Kidney (tissue), 14 donors: ENCODE measurements around the gene CHD1. TPM values are rescaled to one million over a fixed set of nuclear protein-coding genes. Genes with fewer than 3 reads are reported as not detected.

Source experiments
- DNase-seq, 5 donors: peaks; one replicate each; pipeline ENCODE4 v3.0.0-alpha.2; 2013 to 2020
- FAIRE-seq: peaks from 2 replicates; lab custom pipeline; 2012; peaks lifted over from hg19 to GRCh38; lab: Jason Lieb, UNC
- H3K27ac ChIP-seq, 2 donors: one replicate each; pipeline ENCODE4 v1.7.0; 2013; ENCODE audit warnings: low read depth in 2 of 2, low read length in 2 of 2, inconsistent platforms in 1 of 2
- H3K27me3 ChIP-seq: one replicate; pipeline ENCODE4 v1.7.1; 2013; ENCODE audit warnings: low read length, inconsistent platforms; ENCODE audit not compliant: control insufficient read depth, insufficient read depth
- H3K36me3 ChIP-seq, 3 donors: one replicate each; pipeline versions ENCODE4 v1.7.0 to v1.7.1; 2013; ENCODE audit warnings: low read length in 3 of 3, control low read depth in 1 of 3, inconsistent platforms in 1 of 3; ENCODE audit not compliant: insufficient read depth in 3 of 3, control insufficient read depth in 2 of 3
- H3K4me1 ChIP-seq, 3 donors: one replicate each; pipeline versions ENCODE4 v1.7.0 to v1.7.1; 2013; ENCODE audit warnings: low read length in 3 of 3, inconsistent platforms in 1 of 3, low read depth in 1 of 3; ENCODE audit not compliant: control insufficient read depth in 2 of 3, insufficient read depth in 2 of 3
- H3K4me3 ChIP-seq, 3 donors: one replicate each; pipeline versions ENCODE4 v1.7.0 to v1.8.1; 2013; ENCODE audit warnings: low read length in 3 of 3, control low read depth in 1 of 3, inconsistent platforms in 1 of 3
- H3K9ac ChIP-seq, 3 donors: one replicate each; pipeline versions ENCODE4 v1.7.0 to v1.7.1; 2013; ENCODE audit warnings: low read length in 3 of 3, control low read depth in 1 of 3, inconsistent platforms in 1 of 3
- H3K9me3 ChIP-seq, 3 donors: one replicate each; pipeline versions ENCODE4 v1.7.0 to v1.7.1; 2013; ENCODE audit warnings: low read length in 3 of 3, control low read depth in 1 of 3, inconsistent platforms in 1 of 3; ENCODE audit not compliant: control insufficient read depth in 2 of 3, insufficient read depth in 1 of 3
- intact Hi-C: fragments of 100-400 bp; cut with DNase I; formaldehyde crosslinking; loops from one replicate; pipeline ENCODE4 v1.11.1; 2022
- polyA plus RNA-seq: library from polyadenylated mRNA; stranded (reverse); fragments of 350-450 nt; fragmentation: Illumina TruSeq; extraction: RNeasy Lipid Tissue Mini Kit (QIAGEN cat#74804); gene quantifications from one replicate; pipeline ENCODE4 v1.2.3, GENCODE V29; 2014; ENCODE audit warnings: low read depth, low replicate concordance; ENCODE audit not compliant: insufficient read depth
- total RNA-seq: library from RNA; stranded (reverse); fragmentation: NEBNext Ultra II Directional; extraction: Animal tissue kit (Norgen Biotek cat#: 25700); gene quantifications from one replicate; pipeline ENCODE4 v1.2.1, GENCODE V29; 2021
- TF ChIP-seq, protein P1 (sequence below): IDR thresholded peaks from 3 replicates; pipeline ENCODE4 v1.5.1; 2012; ENCODE audit warnings: mild to moderate bottlenecking, moderate library complexity, borderline replicate concordance; ENCODE audit not compliant: insufficient read depth; ENCODE audit errors: extremely low read depth
- donor health status: control.
- donor health status: control.
- donor health status: control.
- donor health status: control.
- donor health status: control.
- donor health status: DM: yes; HTN: yes; CAD: no.
- donor health status: Normal renal cell carcinoma (clear cell type).

Gene CHD1
- total and polyA plus RNA-seq, 2 donors from 2014 or later: 7.1 to 40.4 TPM

DNA sequence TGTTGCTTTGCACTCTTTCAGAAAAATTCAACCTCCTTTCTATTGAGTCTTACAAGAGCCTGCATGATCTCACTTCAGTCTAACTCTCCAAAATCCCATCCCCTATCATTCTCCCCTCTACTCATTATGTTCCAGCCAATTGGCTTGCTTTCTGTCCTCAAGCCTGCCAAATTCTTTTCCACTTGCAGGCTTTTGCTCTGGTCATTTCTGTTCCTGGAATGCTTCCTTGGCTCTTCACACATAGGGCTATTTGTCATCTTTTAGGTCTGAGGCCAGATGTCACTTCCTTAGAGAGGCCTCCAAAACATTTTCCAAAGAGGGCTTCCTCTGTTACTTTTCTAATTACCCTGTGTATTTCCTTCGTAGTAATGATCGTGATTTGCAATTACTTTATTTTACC is 11.8 kb upstream of the CHD1 start:
- TF ChIP-seq, protein P1, sequence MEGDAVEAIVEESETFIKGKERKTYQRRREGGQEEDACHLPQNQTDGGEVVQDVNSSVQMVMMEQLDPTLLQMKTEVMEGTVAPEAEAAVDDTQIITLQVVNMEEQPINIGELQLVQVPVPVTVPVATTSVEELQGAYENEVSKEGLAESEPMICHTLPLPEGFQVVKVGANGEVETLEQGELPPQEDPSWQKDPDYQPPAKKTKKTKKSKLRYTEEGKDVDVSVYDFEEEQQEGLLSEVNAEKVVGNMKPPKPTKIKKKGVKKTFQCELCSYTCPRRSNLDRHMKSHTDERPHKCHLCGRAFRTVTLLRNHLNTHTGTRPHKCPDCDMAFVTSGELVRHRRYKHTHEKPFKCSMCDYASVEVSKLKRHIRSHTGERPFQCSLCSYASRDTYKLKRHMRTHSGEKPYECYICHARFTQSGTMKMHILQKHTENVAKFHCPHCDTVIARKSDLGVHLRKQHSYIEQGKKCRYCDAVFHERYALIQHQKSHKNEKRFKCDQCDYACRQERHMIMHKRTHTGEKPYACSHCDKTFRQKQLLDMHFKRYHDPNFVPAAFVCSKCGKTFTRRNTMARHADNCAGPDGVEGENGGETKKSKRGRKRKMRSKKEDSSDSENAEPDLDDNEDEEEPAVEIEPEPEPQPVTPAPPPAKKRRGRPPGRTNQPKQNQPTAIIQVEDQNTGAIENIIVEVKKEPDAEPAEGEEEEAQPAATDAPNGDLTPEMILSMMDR: no peak
- intact Hi-C loops: no loop called here
- FAIRE-seq (no peak), DNase-seq (peak in 2 of 5 donors; percentile 14 to 56)
- Histone ChIP-seq H3K4me1 (peaks cover 0 to 3% (median 0%) of the 10 kb centered on the region in 3 donors), H3K9ac (no peak overlapping the region), H3K9me3 (no peaks in the 10 kb centered on the region), H3K27ac (no peak overlapping the region), H3K27me3 (no peaks in the 10 kb centered on the region), H3K36me3 (no peaks in the 10 kb centered on the region), H3K4me3 (no peak overlapping the region)

- Histone ChIP-seq H3K36me3 (no peaks in the 10 kb centered on the region), H3K4me3 (no peak overlapping the region), H3K9ac (no peak overlapping the region), H3K4me1 (peaks cover 0 to 14% (median under 1%) of the 10 kb centered on the region in 3 donors), H3K27me3 (no peaks in the 10 kb centered on the region), H3K27ac (no peak overlapping the region), H3K9me3 (no peaks in the 10 kb centered on the region)
- intact Hi-C loops: no loop called here
- FAIRE-seq (no peak), DNase-seq (no peak)
- TF ChIP-seq, protein P1: no peak
Measured at GRCh38 chr5:98938464-98938863, 9.7 kb upstream of the CHD1 start.

DNA sequence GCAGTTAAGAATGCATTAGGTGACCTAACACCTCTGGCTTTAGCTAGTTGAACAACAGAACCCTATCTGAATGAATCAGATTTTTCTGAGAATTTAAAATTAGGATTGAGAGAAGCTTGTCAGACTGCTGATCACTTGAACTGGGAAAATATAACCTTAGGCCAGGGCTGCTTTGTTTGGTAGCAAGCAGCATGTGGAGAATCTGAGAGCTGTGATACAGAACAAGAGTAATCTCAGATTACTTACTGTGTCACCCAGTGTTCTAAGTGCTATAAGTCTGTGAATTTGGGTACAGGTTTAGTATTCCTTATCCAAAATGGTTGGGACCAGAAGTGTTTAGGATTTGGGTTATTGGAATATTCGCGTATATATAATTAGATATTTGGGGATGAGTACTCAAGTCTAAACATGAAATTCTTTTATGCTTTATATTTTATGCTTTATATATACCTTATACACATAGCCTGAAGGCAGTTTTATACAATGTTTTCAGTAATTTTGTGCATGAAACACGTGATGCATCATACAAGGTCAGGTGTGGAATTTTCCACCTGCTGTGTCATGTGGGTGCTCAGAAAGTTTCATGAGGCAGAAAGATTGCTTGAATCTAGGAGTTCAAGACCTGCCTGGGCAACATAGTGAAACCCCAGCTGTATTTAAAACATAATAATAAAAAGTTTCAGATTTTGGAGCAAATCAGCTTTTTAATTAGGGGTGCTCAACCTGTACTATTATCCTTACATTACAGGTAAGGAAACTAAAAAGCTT is 8.3 kb upstream of the CHD1 start:
- DNase-seq (no peak), FAIRE-seq (no peak)
- H3K27me3 ChIP-seq: no peaks in the 10 kb centered on the region
- H3K4me1 ChIP-seq: peaks cover 0 to 14% (median 7%) of the 10 kb centered on the region in 3 donors
- no peaks in the 10 kb centered on the region for H3K36me3 ChIP-seq
- H3K9me3 ChIP-seq: no peaks in the 10 kb centered on the region
- no peak overlapping the region for H3K9ac ChIP-seq
- no peak overlapping the region for H3K4me3 ChIP-seq
- no peak overlapping the region for H3K27ac ChIP-seq
- TF ChIP-seq, protein P1: no peak
- intact Hi-C loops: no loop called here
